ENCODE data around the gene NAA10. TPM values are rescaled to one million over a fixed set of nuclear protein-coding genes. Genes with fewer than 3 reads are reported as not detected.

Gene NAA10
- total and polyA plus RNA-seq, 10 donors = 56.4 to 174 (median 87.8) TPM

DNA sequence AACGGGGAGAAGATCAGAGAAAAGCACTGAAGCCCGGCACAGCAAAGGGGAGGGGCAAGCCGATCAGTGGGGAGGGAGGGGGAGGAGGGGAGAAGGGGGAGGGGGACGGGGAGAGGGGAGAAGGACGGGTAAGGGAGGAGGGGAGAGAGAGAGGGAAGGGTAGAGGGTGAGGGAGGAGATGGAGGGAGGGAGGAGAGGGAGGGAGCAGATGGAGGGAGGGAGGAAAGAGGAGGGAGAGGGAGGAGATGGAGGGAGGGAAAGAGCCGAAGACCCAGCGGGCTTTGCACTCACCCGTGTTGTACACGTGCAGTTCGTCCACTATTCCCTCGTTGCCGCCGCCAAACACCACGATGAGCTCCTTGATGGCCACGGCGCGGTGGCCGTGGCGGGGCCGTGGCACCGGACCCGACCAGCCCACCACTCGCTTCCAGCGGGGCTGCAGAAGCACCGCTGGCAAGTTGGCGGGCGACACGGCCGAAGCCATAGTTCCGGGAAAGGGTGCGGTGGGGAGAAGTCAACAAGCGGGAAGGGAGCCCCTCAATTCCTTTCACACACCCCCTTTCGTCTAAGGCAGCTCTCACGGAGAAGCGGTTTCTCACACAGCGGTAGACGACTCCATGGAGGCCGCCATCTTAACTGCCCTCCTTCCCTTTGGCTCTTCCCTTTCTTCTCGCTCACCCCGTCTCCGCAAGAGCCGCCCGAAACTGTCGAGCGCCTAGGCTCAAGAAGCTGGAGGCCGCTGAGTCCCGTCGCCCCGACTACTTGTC, 35.7 kb upstream of the NAA10 start:
- 0 to 11% (median 1%) methylated on average over 19 to 49 of the region's 49 CpGs for WGBS, 5 donors
- no peak for TF ChIP-seq CTCF (IDR thresholded peaks at IDR 0.05 in 8 of 11, conservative IDR thresholded peaks at IDR 0.05 in 3 of 11)
- TF ChIP-seq POLR2A (IDR thresholded peaks at IDR 0.05) = no peak
- no peak for TF ChIP-seq POLR2AphosphoS5 (IDR thresholded peaks at IDR 0.05)
- Histone ChIP-seq H3K27ac (peak overlapping the region; percentile 98 to 100 (median 99)), H3K36me3 (no peaks in the 10 kb centered on the region), H3K9me3 (no peaks in the 10 kb centered on the region), H3K4me3 (peak overlapping the region; percentile 73 to 97 (median 79)), H3K27me3 (replicated peaks in 1 of 7) (no peaks in the 10 kb centered on the region), H3K4me1 (peaks cover 31 to 69% (median 65%) of the 10 kb centered on the region in 6 donors)
- peak; percentile 90 for DNase-seq
- intact Hi-C loops (cut with DNase I; ENCODE audit: low total_unique reads) = no loop called here

DNA sequence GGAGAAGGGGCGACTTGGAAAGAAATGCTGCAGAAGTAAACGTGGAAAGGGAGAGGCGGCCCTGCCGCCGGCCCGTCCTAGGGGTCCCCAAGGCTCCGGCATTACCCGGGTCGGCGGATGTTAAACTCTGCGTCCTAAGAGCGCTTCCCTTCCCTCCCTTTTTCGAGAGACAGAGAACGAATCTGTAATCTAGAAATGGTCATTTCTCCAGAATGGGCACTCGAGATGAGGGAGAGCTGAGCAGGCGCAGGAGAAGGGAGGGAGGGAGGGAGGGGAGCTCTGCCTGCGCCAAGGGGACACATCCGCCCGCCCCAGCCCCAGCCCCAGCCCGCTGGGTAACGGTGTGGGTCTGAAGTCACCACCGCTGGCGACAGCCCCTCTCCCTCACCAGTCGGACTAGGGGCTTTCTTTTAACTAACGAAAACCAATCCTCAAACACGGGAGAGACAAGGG, 35.1 kb upstream of the NAA10 start:
- H3K9me3 ChIP-seq = no peaks in the 10 kb centered on the region
- no peak for TF ChIP-seq POLR2A (IDR thresholded peaks at IDR 0.05)
- no peak for TF ChIP-seq CTCF (IDR thresholded peaks at IDR 0.05 in 8 of 11, conservative IDR thresholded peaks at IDR 0.05 in 3 of 11)
- peak in 1 of 3 donors; percentile 45 for TF ChIP-seq POLR2AphosphoS5 (IDR thresholded peaks at IDR 0.05)
- H3K27ac ChIP-seq = peak overlapping the region; percentile 65 to 100 (median 98)
- DNase-seq = peak; percentile 87
- WGBS, 5 donors = 0 to 26% (median 1%) methylated on average over 16 to 26 of the region's 26 CpGs
- peaks cover 30 to 71% (median 67%) of the 10 kb centered on the region in 6 donors for H3K4me1 ChIP-seq
- no peaks in the 10 kb centered on the region for H3K27me3 ChIP-seq (replicated peaks in 1 of 7)
- peaks cover 0 to under 1% (median 0%) of the 10 kb centered on the region in 6 donors for H3K36me3 ChIP-seq
- peak overlapping the region; percentile 43 to 97 (median 74) for H3K4me3 ChIP-seq
- intact Hi-C loops (cut with DNase I; ENCODE audit: low total_unique reads) = no loop called here

DNA sequence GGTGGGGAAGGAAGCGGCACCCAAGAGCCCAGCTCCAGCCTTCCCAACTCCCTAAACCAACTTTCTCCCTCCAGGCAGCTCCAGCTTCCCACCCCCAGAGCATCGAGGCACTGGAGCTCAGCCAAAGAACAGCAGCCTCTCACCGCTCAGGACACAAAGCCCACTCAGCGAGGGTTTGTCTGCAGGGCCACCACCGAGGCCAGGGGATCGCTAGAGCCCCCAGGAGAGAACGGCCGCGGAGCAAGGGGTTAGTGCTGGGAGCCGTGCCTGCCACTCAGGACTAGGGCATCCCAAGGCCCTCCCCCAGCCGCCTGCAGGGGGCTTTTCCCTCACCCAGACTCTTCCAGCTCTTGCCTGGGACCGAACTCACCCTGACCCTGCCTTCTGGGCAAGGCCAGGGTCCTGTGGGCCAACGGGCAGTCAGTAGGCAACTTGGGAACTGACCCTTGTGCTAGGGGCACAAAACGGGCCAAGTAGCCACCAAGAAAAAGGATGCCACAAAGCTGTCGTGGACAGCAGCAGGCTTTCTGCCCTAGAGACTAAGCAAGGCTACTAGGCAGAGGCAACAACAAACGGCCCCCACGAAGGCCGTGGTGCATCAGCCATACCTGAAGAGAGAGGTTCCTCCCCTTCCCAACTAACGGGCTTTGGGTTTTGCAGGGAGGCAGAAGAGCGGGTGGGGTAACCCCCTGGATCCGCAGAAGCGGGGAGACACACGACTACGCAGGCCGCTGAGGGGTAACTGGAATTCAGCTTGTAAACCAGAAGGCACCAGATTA, 34.5 kb upstream of the NAA10 start:
- no peaks in the 10 kb centered on the region for H3K27me3 ChIP-seq (replicated peaks in 1 of 7)
- WGBS, 5 donors = 2 to 50% (median 7%) methylated on average over 8 to 25 of the region's 25 CpGs
- no peaks in the 10 kb centered on the region for H3K9me3 ChIP-seq
- intact Hi-C loops (cut with DNase I; ENCODE audit: low total_unique reads) = no loop called here
- no peak for TF ChIP-seq POLR2A (IDR thresholded peaks at IDR 0.05)
- TF ChIP-seq CTCF (IDR thresholded peaks at IDR 0.05 in 8 of 11, conservative IDR thresholded peaks at IDR 0.05 in 3 of 11) = no peak
- peak in 1 of 3 donors; percentile 8 for TF ChIP-seq POLR2AphosphoS5 (IDR thresholded peaks at IDR 0.05)
- peaks cover 26 to 70% (median 63%) of the 10 kb centered on the region in 6 donors for H3K4me1 ChIP-seq
- peak overlapping the region; percentile 65 to 100 (median 98) for H3K27ac ChIP-seq
- peak; percentile 82 for DNase-seq
- H3K4me3 ChIP-seq = peak overlapping the region; percentile 43 to 97 (median 74)
- H3K36me3 ChIP-seq = peaks cover 0 to 6% (median 1%) of the 10 kb centered on the region in 6 donors

Data from spleen (tissue), 11 donors.